Fibroblast of peridontal ligament (primary cell): Measurements from ENCODE around the gene KCNA1.

Source experiments
- DNase-seq: peaks from one replicate; pipeline ENCODE4 v3.0.0-alpha.2; 2010; ENCODE audit errors: extremely low read depth

The KCNA1 gene

DNA sequence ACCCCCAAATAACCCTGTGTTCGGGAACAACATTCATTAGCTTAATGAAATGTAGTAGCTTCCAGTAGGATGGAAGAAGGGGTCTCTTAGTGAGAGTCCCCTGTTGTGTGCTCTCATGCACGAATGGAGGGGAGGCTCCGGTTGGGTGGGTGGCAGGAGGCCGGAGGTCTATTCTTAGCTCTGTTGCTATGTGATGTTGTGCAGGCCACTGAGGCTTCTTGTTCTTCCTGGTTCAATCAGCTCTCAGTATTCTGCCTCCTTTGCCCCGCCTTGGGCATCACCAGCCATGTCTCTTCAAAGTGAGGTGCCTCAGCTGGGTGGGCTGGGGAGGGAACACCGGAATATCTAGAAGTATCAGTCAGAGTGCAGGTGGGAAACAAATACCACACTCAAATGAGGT, 50.8 kb downstream of the KCNA1 start:
- no peak for DNase-seq

DNA sequence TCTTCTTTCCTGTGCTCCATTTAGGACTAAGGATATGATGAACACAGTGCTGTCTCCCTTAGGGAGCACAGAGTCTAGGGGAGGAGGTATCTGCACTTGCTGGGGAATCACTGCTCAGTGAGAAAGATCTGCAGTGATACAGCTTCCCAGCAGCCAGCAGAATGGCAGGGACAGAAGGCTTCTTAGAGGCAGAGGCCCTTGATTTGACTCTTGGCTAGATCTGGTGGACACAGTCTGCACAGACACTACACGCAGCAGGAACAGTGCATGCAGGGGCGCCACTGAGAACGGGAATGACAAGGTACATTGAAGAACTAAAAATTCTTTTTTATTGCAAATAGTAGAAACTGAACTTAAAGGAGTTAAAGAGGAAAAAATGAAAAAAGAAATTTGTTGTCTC, 51.6 kb downstream of the KCNA1 start:
- no peak for DNase-seq

DNA sequence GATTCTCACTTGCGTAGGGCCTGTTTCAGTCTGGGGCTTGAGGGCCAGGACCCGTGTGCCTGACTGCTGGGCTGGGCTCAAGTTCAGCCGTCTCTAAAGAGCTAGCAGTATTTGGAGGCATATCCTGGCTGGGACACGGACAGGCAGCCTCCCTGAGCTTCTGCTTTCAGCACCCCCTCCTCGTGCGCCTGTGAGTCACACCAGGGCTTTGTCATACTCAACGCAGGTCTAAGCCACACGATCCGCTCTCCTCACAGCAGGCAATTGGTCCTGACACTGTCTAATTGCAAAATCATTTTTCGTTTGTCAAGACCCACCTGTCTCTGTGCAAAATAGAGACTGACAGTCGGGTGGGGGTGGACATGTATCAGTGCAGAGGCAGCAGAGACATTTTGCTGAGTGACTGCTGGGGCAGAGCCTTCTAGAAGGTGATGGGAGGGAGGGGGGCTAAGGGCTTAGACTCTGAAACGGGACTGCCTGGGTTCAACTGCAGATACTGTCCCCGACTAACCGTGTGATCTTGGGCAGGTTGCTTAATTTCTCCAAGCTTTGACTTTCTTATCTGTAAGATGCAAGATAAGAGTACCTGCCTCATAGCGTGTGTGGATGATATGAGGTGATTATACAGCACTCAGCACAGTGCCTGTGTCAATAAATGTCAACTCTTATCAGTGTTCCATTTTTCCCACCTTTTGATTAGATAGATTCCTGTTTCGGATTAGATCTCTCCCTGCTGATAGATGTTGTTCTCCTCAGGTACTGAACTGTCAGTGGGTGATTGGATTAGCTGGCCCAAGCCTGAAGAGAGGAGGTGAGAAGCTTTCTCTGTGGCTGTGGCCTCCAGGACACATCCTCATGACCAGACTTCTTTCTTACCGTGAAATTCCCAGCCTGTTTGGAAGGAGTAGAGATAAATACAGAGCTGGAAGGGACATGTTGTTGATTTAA, 53.1 kb downstream of the KCNA1 start:
- DNase-seq, result no peak
